CD4-positive, alpha-beta T cell treated with Interleukin-10 for 1 hour (primary cell): Measurements from ENCODE around the gene BRD7.

ENCODE experiments used
- DNase-seq: peaks from one replicate; pipeline ENCODE4 v3.0.0-alpha.2; 2020

Gene BRD7

DNA sequence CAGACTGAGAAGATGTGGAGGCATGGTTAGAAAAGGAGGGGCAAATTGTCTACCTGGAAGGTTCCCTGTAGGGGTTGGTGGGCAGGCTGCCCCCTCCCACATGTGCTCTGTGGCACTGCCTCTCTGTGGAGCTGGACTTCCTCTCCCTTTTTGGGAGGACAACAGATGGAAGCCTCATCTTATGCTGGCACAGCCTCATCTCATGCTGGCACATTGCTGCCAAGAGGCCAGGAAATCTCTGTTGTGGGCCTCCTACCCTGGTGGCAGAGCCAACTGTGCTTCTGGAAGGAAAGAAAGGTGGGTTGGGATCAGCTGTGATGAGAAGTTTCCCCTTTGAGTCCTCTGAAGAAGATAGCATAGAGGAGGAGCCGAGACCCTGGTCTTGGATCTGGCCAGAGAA is 19.7 kb upstream of the BRD7 start:
- no peak for DNase-seq

GRCh38 chr16:50386774-50387173 is 18.0 kb upstream of the BRD7 start:
- DNase-seq, result no peak

- no peak for DNase-seq
Observed at GRCh38 chr16:50386139-50386538, 17.4 kb upstream of the BRD7 start.

GRCh38 chr16:50384500-50385135 is 15.8 kb upstream of the BRD7 start:
- DNase-seq, result no peak

DNA sequence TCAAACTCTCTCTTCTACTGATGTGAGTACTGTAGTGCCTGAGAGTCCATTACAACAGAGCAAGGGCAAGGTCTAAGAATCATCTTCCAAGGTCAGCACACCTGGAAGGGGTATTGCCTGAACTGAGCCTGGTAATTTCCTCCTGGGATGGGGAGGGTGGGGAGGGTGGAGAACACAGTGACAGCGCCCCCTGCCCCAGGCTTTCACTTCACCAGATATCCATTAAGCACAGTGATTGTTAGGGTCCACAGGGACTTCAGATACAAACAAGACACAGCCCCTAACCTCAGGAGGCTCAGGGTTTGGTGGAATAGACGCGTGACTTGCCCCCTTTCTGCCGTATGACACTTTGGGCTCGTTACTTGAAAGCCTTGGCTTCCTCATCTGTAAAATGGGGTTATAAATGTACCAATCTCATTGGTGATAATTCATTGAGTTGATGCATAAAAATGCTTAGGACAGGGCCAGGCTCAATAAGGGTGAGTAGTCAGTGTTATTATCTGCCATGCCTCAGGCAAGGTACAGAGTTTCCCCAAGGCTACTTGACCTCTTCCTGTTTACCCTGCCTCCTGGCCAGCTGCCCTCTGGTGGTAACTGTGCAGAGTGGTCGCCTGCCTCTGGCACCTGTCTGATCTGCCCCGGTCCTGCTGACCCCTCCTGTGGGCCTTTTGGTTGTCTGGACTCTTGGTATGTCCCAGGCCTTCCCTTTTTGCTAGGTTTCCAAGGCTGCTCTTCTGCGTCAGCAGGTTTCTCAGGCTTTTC is 13.1 kb upstream of the BRD7 start:
- no peak for DNase-seq

GRCh38 chr16:50378417-50378816 is 9.6 kb upstream of the BRD7 start:
- no peak for DNase-seq

- no peak for DNase-seq
Observed at GRCh38 chr16:50377001-50377400, 8.2 kb upstream of the BRD7 start.

- DNase-seq, result no peak
Observed at GRCh38 chr16:50373780-50374179, 5.0 kb upstream of the BRD7 start.

- no peak for DNase-seq
Observed at GRCh38 chr16:50373345-50373701, 4.5 kb upstream of the BRD7 start.

DNA sequence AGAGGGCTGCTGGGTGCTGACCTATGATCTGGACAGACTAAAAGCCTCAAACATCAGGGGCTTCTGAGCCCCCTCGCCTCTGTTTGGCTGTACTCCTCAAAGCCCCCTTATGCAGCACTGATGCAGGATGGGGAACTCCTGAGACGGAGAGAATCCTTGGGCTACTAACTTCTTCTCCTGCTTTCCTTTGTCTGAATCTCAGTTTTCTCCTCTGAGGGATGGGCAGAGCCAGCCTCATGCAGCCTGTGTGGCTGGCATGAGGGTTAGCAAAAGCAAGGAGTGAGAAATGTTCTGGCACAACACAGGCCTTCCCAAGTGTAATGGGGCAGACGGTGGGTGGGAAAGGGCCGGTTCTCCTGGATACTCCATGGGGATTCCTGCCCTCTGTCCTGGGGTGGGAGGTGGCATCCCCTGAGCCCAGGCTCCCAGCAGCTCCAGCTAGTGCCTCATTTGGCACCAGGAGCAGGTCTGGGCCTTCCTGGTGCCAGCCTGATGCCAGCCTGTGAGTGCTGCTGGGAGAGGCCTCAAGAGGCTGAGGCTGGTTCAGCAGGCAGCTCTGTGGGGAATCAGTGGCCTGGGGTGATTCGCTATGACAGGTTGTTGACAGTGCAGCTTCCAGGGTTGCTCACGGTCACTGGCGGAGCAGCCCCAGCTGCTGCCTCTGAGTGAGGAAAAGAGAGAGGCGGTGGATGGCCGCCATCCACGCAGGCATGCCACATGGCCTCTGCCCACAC is 4.0 kb upstream of the BRD7 start:
- DNase-seq, result no peak

GRCh38 chr16:50371936-50372595 is 3.3 kb upstream of the BRD7 start:
- DNase-seq, result no peak

GRCh38 chr16:50371036-50371716 is 2.4 kb upstream of the BRD7 start:
- DNase-seq, result no peak

DNA sequence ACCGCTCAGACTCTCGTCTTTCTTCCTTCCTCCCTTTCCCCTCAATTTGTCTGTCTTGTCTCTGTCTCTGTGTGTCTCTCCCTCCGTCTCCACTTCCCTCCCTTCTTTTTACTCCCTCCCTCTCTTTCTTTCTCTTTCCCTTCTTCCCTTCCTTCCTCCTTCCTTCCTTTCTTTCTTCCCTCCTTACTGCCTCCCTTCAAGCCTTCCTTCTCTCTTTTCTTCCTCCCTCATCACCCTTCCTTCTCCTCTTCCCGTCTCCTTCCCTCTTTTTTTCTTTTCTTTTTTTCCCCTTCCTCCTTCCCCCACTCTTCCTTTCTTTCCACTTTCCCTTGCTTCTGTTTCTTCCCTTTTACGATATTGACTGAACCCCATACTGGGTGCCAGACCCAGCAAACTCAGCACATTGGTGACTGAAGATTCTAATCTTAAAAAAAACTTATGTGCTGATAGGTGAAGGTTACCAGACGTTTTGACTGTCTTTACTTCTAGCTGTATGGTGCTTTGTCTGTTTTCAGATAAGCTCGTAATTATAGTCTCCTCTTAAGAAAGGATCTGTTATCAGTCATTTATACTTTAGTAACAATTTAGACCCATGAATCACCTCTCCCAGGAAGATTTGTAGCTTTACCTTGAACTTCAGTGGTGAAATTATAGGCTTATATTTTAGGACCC is 481 bp upstream of the BRD7 start:
- peak; percentile 9 for DNase-seq

DNA sequence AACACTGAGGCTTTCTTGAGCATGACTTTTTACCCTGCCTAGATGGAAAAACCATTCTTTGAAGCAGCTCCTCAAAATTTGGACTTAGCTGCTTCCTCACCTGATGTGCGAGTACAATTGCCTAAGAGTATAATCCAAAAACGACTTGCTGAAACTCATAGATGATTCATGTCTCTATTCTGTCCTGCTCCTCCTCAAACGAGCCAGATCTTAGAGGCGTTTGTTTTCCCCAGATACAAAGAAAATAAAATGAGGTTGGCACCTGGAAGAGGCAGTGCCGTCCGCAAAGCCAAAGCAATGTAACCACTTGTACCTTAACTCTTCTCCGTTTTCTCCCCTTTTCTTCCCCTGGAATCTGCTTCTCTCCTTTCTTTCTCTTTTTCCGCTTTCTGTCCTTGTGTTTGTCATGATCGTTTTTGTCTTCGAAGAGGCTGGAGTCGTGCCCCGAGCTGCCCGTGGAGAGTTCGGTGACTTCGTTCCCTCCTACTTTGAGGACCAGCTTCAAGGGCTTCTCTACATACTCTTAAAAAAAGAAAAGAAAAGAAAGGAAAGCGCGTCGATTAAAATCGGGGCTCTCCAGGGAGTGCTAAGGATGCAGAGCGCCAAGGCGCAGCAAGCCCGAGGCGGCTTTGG is 895 bp downstream of the BRD7 start:
- DNase-seq, result no peak

DNA sequence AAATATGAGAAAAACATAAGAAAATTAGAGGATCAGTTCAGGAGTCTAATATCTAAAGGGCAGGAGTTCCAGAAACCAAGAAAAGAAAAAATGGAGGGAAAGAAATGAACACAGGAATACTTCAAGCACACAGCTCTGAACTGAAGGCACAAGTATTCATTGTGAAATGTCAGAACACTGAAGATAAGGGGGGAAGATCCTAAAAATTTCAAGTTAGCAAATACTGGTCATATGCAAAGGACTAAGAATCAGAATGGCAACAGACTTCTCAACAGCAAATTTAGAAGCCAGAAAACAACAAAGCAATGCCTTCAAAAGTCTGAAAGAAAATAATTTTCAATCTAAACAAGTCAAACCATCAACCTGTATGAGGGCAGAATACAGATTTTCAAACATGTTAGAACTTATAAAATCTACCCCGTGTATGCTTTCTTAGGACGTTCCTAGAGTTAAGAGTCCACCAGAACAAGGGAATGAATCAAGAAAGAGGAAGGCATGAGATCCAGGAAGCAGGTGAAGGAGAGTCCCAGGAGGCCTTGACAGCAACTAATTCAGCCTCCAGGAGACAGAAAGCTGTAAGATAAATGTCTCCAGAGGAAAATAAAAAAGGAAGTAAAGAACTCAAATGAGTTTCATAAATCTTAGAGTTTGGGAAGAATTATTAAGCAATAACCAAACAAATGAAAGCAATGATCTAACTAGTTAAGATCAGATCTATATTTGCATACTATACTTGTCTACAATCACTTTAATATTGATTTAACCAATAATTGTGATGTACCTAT is 2.8 kb downstream of the BRD7 start:
- no peak for DNase-seq

DNA sequence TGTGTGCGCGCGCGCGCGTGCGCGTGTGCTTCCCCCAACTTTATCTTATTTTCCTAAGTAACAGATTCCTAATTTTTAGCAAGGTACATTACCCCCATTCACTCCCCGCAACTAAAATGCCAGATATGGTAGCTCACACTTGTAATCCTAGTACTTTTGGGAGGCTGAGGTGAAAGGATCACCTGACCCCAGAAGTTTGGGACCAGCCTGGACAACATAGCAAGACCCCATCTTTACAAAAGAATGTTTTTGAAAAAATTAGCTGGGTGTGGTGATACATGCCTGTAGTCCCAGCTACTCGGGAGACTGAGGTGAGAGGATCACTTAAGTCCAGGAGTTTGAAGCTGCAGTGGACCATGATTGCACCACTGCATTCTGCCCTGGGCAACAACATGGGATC is 5.1 kb downstream of the BRD7 start:
- no peak for DNase-seq

DNA sequence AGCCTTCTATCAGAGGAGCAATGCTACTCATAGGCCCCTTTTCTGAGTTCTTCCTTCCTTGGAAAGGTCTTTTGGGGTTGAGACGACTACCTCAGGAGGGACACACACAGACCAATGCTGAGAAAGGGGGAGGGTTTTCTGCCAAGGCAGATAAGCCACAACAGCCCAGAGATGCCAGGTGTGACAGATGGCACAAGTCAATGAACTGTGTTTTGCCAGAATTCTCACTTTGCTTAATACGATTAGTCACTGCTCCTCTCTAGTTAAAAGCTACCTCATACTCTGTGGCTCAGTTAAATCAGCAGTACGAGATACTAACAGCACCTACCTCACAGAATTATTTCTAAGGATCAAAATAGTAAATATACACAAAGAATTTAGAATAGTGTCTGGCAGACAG is 8.0 kb downstream of the BRD7 start:
- DNase-seq, result no peak

GRCh38 chr16:50360033-50360778 is 8.6 kb downstream of the BRD7 start:
- no peak for DNase-seq

DNA sequence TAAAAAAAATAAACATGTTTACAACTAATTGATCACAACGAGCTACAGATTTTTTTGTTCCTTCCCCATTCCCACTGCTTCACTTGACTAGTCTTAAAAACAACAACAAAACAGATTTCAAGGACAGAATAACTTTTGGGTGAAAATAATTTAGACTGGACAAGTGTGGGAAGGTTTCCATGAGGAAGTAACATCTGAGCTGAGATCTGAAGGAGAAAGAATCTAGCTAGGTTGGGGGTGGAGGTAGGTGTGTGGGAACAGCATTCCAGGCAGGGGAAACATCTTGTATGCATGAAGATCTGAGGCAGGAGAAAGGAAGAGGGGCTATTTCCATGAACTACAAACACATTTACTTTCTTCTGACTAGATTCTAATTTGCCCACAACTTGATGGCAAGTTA is 9.2 kb downstream of the BRD7 start:
- DNase-seq, result no peak
